HG02571 (cell line): Measurements from ENCODE around the gene UBAP1L.
"Not testable (repeated sequence)": the region's sequence is repeated elsewhere in the genome, so short reads cannot be mapped to it uniquely, and the experiment has no call there.

Experiments used
- ATAC-seq: cut with Tn5 transposase; IDR thresholded peaks from one replicate; pipeline ENCODE4 v1.9.1; 2021; ENCODE audit warnings: mild to moderate bottlenecking, moderate library complexity; ENCODE audit not compliant: unreplicated experiment

UBAP1L gene

GRCh38 chr15:65115086-65115485 is at the start of gene UBAP1L:
TSS of gene UBAP1L (minus strand) at chr15:65115200. CDS start at chr15:65106215, 8,985 bp downstream.
- no peak for ATAC-seq

DNA sequence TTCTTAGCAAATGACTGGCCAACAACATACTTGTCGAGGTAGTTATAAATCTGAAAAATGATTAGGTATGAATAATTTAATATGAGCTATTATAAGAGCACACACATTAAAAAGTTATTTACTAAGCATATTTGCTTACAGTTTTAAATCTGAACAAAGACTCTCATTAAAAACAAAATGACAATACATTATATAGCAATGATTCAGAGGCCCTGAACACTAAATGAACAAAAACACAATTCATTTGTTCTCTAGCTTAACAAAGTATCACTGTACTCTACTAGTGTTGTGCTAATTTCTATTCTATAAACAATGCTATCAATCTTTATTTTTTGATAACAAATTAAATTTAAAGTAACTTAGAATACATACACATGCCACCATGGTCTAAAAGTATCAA is 49.1 kb upstream of the UBAP1L start:
- no peak for ATAC-seq

- ATAC-seq, result no peak
These were observed 48.0 kb upstream of the UBAP1L start for GRCh38 chr15:65163041-65163440.

DNA sequence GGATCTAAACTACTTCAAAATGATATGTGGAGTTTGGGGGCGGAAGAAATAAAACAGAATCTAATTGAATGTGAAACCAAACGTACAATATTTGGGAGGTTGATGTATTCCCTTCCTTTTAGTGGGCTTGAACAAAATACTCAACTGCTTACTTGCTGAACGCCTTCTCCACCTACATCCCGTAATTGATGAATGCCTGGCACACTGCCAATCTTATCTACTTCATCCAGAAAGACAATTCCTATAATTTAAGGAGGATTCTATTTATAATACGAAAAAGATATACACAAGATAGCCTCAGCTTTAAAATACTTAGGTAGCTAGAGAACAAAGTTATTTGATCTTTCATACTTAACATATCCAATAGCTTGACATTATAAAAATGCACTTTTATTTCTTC is 41.7 kb upstream of the UBAP1L start:
- no peak for ATAC-seq

GRCh38 chr15:65154720-65155119 is 39.7 kb upstream of the UBAP1L start:
- no peak for ATAC-seq

GRCh38 chr15:65147902-65148301 is 32.9 kb upstream of the UBAP1L start:
- ATAC-seq, result no peak

DNA sequence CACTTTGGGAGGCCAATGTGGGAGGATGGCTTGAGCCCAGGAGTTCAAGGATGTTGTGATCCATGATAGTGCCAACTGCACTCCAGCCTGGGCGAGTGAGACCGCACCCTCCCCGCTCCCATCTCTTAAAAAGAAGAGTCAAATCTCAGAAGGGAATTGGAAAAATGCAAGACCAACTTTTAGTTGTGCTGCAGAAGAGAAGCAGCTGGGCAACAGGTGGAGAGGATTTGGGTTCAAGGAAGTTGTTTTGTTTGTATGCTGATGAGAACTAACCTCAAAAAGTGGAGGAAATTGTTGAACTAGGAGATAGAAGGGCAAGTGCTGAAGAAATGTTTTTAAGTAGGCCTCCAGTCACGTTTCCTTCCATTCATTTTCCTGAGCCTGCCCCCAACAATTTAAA is 31.4 kb upstream of the UBAP1L start:
- ATAC-seq, result no peak

DNA sequence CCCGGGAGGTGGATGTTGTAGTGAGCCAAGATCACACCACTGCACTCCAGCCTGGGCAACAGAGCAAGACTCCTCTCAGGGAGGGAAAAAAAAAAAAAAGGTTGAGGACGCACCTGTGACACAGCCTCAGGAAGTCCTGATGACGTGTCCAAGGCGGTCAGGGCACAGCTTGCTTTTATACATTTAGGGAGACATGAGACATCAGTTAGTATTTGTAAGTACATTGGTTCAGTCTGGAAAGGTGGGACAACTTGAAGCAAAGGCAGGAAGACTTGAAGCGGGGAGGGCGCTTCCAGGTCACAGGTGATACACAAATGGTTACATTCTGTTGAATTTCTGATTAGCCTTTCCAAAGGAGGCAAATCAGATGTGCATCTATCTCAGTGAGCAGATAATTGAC is 23.6 kb upstream of the UBAP1L start:
- ATAC-seq, result not testable (repeated sequence)

DNA sequence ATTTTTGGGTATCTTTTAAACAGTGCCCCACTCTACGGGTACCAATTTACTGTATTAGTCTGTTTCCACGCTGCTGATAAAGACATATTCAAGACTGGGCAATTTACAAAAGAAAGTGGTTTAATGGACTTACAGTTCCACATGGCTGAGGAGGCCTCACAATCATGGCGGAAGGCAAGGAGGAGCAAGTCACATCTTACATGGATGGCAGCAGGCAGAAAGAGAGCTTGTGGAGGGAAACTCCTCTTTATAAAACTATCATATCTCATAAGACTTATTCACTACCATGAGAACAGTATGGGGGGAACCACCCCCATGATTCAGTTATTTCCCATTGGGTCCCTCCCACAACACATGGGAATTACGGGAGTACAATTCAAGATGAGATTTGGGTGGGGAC is 22.9 kb upstream of the UBAP1L start:
- not testable (repeated sequence) for ATAC-seq

DNA sequence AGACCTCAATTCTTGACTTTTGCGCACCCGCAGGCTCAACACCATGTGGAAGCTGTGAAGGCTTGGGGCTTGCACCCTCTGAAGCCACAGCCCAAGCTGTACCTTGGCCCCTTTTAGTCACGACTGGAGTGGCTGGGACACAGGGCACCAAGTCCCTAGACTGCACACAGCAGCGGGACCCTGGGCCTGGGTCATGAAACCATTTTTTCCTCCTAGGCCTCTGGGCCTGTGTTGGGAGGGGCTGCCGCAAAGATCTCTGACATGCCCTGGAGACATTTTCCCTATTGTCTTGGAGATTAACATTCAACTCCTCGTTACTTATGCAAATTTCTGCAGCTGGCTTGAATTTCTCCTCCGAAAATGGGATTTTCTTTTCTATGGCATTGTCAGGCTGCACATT is 22.1 kb upstream of the UBAP1L start:
- ATAC-seq, result not testable (repeated sequence)

DNA sequence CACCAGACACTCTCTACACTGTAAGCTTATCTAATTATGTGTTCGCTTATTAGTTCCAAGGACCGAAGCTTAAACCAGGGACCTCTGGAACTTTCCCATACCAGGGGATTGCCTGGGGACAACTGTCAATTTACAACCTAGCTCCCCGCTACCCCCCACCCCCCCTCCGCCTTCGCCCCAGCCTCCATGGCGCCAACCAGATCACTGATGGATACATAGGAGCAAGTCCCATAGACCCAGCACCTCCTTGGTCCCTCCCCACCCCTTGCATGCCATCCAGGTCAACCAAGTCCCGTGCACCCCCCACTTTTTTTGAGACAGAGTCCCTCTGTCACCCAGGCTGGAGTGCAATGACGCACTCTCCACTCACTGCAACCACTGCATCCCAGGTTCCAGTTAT is 19.5 kb upstream of the UBAP1L start:
- ATAC-seq, result no peak

- peak; percentile 85 for ATAC-seq
These were observed 18.7 kb upstream of the UBAP1L start, which contains the start of gene PDCD7 for GRCh38 chr15:65133548-65134200. TSS of gene PDCD7 (minus strand) at chr15:65133808. CDS start at chr15:65133781, 27 bp downstream.

DNA sequence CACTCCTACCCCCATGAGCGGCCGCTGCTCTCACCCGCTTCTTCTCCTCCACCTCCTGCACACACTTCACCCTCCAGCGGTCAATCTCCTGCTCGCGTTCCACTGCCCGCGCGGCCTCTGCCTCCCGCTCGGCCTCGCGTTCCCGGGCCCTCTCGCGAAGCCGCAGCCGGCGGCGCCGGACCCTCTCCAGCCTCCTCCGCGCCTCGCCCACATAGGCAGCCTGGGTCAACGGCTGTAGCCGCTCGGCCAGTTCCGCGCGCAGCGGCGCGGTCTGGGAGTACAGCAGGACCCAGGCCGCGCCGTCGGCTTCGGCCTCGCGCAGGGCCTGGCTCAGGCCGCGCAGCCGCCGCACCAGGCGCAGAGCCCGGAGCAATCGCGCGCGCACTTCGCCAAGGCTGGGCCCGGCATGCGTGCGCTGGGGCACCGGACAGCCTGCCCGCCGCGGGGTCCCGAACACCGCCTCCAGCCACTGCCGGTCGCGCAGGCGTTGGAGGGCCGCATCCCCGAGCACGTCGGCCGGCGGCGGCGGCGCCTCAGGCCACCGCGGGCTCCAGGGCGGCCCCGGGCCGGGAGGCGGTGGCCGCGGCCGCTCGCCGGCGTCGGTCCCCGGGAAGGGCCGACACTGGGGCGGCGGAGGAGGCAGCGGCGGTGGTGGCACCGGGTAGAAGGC is 18.0 kb upstream of the UBAP1L start:
- ATAC-seq, result peak; percentile 26

- no peak for ATAC-seq
These were observed 15.9 kb upstream of the UBAP1L start for GRCh38 chr15:65130941-65131340.

DNA sequence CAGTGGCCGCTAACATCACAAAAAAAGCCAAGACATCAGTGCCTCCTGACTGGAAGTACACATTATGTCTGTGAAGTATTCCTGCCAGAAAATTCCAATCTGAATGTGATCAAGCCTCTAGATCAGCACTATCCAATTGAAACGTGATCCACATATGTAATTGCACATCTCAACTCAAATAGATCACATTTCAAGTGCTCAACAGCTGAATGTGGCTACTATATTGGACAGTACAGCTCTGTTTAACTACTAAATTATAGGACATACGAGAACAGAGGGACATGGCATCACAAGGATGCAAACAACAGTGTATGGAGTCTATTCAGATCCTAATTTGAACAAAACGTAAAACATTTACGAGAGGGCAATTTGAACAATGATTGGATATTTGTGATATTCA is 542 bp upstream of the UBAP1L start:
- ATAC-seq, result no peak

GRCh38 chr15:65110676-65111292 is 4.2 kb downstream of the UBAP1L start:
- no peak for ATAC-seq

DNA sequence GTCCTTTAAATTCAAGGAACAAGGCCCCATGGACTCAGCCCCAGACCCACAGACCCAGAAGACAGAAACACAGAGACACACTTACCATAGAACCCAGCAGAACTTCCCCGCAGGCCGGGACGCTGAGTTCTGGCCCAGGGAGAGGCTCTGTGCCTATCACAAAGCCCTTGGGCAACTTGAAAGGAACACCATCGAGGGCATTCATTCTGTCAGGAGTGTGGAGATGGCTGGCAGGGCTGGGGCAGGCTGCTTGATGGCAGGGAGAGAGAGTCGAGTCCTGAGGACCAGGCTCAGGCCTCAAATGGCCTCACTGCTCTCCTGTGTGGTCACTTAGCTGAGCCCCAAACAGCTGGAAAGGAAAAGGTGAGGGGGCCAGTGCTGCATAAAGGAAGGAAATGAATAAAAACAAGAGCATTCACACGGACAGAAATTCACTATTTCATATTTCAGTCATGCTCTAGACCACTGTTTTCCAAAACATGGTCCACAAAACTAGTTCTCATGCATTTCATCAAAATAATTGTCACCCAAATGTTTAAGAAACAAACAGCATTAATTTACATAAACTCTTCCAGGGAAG is 8.9 kb downstream of the UBAP1L start:
- ATAC-seq, result no peak

DNA sequence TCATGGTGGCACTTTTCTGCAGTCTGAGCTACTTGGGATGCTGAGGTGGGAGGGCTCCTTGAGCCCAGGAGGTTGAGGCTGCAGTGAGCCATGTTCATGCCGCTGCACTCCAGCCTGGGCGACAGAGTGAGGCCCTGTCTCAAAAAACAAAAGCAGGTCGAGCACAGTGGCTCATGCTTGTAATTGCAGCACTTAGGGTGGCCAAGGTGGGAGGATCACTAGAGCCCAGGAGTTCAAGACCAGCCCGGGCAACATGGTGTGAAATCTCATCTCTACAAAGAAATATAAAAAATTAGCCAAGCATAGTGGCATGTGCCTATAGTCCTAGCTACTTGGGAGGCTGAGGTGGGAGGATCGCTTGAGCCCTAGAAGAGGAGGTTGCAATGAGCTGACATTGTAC is 10.0 kb downstream of the UBAP1L start:
- no peak for ATAC-seq

DNA sequence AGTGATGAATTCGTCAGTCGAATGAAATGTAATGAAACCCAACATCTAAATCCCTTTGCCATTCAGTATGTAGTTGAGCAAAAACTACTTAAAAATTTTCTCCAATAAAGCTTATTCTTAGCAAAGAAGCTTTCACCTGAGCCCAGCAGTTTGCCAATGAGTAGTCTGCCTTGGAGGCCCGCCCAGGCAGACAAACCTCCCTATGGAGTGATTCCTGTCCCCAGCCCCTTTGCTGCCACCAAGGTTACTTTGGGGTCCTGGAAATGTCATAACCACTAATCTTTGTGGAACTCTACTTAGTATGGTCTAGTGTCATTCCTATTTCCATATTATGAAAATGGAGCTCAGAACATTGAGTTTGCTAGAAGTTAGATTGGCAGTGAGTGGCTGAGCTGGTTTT is 12.1 kb downstream of the UBAP1L start:
- ATAC-seq, result no peak

- ATAC-seq, result no peak
These were observed 12.9 kb downstream of the UBAP1L start for GRCh38 chr15:65101891-65102708.

DNA sequence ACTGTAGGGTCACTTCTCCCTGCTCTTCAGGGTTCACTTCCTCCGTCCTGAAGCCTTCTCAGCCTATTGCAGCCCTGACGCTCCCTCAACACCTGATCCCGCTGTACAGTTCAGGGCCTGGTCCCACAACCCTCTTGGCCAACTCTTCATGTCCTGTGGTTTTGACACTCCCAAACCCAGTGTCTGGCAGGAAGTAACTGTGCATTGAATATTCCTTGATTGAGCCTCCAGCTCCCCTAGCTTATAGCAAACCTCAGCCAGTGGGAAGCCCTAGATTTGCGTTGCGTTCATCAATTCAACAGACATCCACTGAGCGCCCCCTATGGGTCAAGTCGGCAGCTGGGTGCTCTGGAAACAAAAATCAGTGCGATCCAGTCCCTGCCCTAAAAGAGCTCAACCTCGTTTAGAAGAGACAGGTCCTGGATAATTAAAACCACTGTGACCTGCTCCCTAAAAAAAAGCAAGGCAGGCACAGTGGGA is 13.5 kb downstream of the UBAP1L start:
- no peak for ATAC-seq
